ENCODE results near the gene INTS4. TPM values are rescaled to one million over a fixed set of nuclear protein-coding genes. Genes with fewer than 3 reads are reported as not detected.
"Not testable (repeated sequence)": the region's sequence is repeated elsewhere in the genome, so short reads cannot be mapped to it uniquely, and the experiment has no call there.

INTS4 gene
- total RNA-seq, 3 donors from 2014 or later: 43.4 to 49.3 (median 49.3) TPM

DNA sequence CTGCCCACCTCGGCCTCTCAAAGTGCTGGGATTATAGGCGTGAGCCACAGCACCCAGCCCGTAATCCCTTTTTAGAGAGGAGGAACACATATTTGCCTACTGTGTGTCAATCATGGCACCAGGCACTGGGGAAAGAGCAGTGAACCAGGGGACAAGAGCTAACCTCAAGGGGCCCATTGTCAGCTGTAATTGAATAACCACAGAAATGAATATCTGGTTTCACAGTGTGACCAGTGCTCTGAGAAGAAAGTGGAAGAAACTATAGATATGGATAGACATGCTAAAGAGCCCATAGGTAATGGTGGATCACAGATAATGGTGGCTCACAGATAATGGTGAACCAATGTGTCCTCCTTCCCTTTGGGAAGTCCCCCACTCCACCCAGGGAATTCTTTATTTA is 37.2 kb upstream of the INTS4 start:
- Mint-ChIP-seq H3K27me3 (ENCODE audit: low read depth) (no peaks in the 10 kb centered on the region), H3K4me1 (ENCODE audit: low read depth) (no peaks in the 10 kb centered on the region), H3K9me3 (no peaks in the 10 kb centered on the region), H3K4me3 (no peak overlapping the region), H3K36me3 (ENCODE audit: insufficient read depth) (no peaks in the 10 kb centered on the region)
- DNase-seq (no peak), ATAC-seq (no peak)

DNA sequence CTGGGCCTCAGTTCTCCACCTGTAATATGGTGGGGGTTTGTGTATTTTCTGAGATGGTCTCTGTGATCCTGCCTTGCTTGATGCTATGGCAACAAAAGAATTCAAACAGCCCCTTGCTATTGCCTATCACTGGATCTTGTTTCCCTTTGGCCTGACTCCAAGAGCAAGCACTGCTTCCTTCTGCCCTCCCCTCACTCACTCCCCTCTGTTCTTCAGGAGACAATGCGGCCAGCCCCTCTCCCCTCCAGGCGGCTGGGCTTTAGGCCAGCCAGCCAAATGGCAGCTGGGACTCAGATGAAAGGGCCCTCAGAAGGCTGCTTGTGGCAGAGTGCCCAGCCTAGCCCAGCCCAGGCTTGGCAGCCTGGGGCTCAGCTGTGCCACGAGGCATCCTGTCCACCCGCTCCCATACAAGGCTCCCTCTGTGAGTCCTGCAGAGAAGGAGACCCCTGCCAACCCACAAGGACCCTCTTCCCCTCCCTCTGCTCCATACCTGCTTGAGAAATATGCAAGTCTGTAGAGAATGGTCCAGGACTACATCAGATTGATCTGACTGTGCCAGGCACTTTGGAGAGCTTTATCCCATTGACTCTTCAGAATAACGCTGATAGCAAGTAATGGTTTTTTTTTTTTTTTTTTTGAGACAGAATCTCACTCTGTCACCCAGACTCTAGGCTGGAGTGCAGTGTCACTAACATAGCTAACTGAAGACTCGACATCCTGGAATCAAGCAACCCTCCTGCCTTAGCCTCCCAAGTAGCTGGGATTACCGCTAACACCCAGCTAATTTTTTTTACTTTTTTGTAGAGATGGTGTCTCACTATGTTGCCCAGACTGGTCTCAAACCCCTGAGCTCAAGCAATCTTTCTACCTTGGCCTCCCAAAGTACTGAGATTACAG is 36.2 kb upstream of the INTS4 start:
- Mint-ChIP-seq H3K9me3 (no peaks in the 10 kb centered on the region), H3K36me3 (ENCODE audit: insufficient read depth) (no peaks in the 10 kb centered on the region), H3K4me1 (ENCODE audit: low read depth) (no peaks in the 10 kb centered on the region), H3K27me3 (ENCODE audit: low read depth) (no peaks in the 10 kb centered on the region), H3K4me3 (no peak overlapping the region)
- DNase-seq (no peak), ATAC-seq (no peak)

DNA sequence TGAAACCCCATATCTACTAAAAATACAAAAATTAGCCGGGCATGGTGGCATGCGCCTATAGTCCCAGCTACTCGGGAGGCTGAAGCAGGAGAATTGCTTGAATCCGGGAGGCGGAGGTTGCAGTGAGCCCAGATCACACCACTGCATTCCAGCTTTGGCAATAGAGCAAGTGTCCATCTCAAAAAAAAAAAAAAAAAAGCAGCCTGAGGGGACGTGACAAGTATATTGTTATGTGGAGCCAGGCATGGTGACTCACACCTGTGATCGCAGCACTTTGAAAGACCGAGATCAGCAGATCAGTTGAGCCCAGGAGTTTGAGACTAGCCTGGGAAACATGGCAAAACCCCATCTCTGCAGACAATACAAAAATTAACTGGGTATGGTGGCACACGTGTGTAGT is 34.0 kb upstream of the INTS4 start:
- not testable (repeated sequence) for ATAC-seq; H3K36me3 Mint-ChIP-seq (ENCODE audit: insufficient read depth); DNase-seq; H3K4me3 Mint-ChIP-seq; H3K4me1 Mint-ChIP-seq (ENCODE audit: low read depth); H3K27me3 Mint-ChIP-seq (ENCODE audit: low read depth); H3K9me3 Mint-ChIP-seq

DNA sequence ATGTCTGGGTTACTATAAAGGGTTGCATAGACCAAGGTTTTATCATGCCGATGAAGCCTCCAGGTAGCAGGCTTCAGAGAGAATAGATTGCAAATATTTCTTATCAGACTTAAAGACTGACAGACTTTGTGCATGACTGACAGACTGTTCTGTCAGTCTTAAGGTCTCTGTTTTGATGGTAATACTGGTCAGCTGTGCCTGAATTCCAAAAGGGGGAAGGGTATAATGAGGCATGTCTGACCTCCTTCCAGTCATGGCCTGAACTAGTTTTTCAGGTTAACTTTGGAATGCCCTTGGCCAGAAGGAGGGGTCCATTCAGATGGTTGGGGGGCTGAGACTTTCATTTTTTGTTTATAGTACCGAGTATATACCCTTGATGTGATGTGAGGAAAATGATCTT is 33.3 kb upstream of the INTS4 start:
- no peak for ATAC-seq
- H3K4me3 Mint-ChIP-seq: no peak overlapping the region

DNA sequence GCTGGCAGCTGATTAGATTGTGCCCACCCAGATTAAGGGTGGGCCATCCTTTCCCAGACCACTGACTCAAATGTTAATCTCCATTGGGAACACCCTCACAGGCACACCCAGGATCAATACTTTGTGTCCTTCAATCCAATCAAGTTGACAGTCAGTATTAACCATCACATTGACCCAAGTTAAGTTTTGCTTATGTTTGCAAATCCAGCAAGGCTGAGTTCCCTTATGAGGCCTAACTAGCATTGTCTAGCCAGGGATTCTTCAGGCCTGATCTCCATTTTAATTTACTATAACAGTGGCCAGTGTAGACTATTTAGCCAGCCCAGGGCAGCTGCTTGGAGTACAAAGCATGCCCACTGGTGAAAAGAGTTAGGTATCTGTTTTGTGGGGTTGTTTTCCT is 30.9 kb upstream of the INTS4 start:
- H3K9me3 Mint-ChIP-seq: no peaks in the 10 kb centered on the region
- no peak for ATAC-seq
- DNase-seq: no peak
- no peaks in the 10 kb centered on the region for H3K36me3 Mint-ChIP-seq (ENCODE audit: insufficient read depth)
- peaks cover 18% of the 10 kb centered on the region for H3K27me3 Mint-ChIP-seq (ENCODE audit: low read depth)
- H3K4me1 Mint-ChIP-seq (ENCODE audit: low read depth): no peaks in the 10 kb centered on the region
- H3K4me3 Mint-ChIP-seq: no peak overlapping the region

More for the DNA sequence above, 33.3 kb upstream of the INTS4 start:
- peaks cover 7% of the 10 kb centered on the region for H3K27me3 Mint-ChIP-seq (ENCODE audit: low read depth)
- no peaks in the 10 kb centered on the region for H3K4me1 Mint-ChIP-seq (ENCODE audit: low read depth)
- DNase-seq: no peak
- no peaks in the 10 kb centered on the region for H3K9me3 Mint-ChIP-seq
- H3K36me3 Mint-ChIP-seq (ENCODE audit: insufficient read depth): no peaks in the 10 kb centered on the region

DNA sequence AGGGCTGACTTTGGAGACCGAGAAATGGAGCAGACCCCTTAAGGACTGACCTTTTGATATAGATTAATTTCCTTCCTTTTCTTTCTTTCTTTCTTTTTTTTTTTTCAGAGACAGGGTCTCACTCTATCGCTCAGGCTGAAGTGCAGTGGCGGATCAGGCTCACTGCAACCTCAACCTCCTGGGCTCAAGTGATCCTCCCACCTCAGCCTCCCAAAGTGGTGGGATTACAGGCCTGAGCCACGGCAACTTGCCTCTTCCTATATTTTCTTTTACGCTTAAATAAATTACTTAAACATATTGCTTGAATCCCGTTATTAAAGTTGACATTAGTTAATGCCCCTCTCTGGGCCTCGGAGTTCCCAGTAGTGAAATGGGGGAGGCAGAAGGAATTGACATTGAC is 29.0 kb upstream of the INTS4 start:
- no peak overlapping the region for H3K4me3 Mint-ChIP-seq
- ATAC-seq (no peak), DNase-seq (no peak)
- H3K36me3 Mint-ChIP-seq (ENCODE audit: insufficient read depth): no peaks in the 10 kb centered on the region
- peaks cover 18% of the 10 kb centered on the region for H3K27me3 Mint-ChIP-seq (ENCODE audit: low read depth)
- H3K9me3 Mint-ChIP-seq: no peaks in the 10 kb centered on the region
- no peaks in the 10 kb centered on the region for H3K4me1 Mint-ChIP-seq (ENCODE audit: low read depth)

DNA sequence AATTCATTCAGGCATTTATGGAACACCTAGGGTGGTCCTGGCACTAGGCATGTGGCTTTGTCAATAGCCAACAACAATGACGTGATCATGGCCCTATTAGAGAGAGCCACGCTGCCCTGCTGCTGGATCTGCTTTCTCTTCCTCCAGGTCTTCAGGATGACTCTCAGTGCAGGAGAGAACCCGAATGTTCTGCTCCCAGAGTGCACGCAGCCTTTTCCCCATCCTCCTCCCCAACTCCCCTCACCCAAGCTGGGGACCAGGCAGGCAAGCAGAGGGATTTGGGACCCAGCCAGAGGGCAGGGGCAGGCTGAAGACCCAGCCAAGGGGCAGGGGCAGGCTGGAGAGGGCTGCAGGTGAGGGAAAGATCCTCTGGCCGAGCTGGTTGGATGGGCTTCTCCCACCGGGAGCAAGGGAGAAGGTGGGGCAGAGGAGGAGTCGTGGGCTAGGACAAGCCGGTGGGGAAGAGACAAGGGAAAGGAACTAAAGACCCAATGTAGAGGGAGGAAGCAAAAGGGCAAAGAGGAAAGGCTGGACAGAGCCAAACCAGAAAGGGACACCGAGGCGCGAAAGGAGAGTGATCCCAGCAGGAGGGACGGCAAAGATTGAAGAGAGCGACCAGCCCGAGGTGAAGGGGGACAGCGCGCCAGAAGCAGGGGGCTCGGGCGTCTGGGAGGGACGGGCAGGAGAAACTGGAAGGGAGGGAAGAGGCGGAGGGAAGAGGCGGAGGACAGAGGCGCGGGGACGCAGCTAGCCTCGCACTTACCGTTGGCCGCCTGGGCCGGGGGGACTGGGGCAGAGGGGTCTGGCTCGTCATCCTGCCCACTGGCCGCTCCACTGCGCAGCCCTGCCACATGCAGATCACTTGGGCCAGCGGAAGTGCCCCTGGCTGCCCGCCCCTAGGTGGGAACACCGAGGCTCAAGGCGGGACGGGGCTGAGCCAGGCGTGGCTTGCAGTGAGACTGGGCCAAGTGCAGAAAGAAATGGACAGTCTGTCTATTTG is 28.2 kb upstream of the INTS4 start, which contains the start of gene KCTD14:
TSS of gene KCTD14 (minus strand) at position 880 of the 1,000 bp plus-strand sequence. CDS start at position 853, 27 bp downstream.
- ATAC-seq (no peak), DNase-seq (no peak)
- Mint-ChIP-seq H3K9me3 (no peaks in the 10 kb centered on the region), H3K27me3 (ENCODE audit: low read depth) (peaks cover 18% of the 10 kb centered on the region), H3K36me3 (ENCODE audit: insufficient read depth) (no peaks in the 10 kb centered on the region), H3K4me1 (ENCODE audit: low read depth) (no peaks in the 10 kb centered on the region), H3K4me3 (no peak within 1 kb of the TSS)

DNA sequence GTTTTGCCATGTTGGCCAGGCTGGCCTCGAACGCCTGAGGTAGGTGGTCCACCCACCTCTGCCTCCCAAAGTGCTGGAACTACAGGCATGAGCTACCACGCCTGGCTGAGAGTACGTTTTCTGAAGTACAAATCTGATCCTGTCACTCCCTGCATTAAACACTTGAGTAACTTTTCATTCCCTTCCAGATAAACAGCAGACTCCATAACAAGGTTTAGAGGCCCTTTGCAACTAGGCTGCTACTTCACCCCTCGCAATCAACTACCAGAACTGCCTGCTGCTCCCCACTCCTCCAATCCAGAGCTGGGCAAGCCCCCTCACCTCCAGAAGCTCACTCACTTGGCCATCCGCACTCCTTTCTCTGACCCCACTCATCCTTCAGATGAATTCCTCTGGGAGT is 27.1 kb upstream of the INTS4 start:
- ATAC-seq: no peak
- Mint-ChIP-seq H3K36me3 (ENCODE audit: insufficient read depth) (no peaks in the 10 kb centered on the region), H3K27me3 (ENCODE audit: low read depth) (peaks cover 18% of the 10 kb centered on the region), H3K4me1 (ENCODE audit: low read depth) (no peaks in the 10 kb centered on the region), H3K4me3 (no peak overlapping the region), H3K9me3 (no peaks in the 10 kb centered on the region)
- no peak for DNase-seq

DNA sequence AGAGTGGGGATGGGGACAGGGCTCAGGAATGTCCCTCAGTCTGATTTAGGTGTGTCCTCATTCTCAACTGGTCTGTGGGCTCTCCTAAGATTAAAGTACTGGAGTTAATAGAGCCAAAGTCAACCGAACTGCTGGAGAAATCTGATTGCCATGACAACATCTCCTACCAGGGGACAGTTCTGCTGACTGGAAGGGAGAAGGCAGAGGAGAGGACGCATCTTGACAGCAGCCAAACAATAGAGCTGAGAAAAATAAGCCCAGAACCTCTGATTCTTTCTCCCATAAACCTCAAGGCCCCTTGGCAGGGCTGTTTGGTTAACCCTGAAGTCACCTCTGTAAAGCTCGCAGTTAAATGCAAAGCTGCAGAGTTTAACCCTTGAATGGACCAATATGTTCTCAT is 25.8 kb upstream of the INTS4 start:
- no peaks in the 10 kb centered on the region for H3K9me3 Mint-ChIP-seq
- H3K27me3 Mint-ChIP-seq (ENCODE audit: low read depth): peaks cover 18% of the 10 kb centered on the region
- DNase-seq (no peak), ATAC-seq (no peak)
- no peaks in the 10 kb centered on the region for H3K36me3 Mint-ChIP-seq (ENCODE audit: insufficient read depth)
- H3K4me3 Mint-ChIP-seq: no peak overlapping the region
- H3K4me1 Mint-ChIP-seq (ENCODE audit: low read depth): no peaks in the 10 kb centered on the region

DNA sequence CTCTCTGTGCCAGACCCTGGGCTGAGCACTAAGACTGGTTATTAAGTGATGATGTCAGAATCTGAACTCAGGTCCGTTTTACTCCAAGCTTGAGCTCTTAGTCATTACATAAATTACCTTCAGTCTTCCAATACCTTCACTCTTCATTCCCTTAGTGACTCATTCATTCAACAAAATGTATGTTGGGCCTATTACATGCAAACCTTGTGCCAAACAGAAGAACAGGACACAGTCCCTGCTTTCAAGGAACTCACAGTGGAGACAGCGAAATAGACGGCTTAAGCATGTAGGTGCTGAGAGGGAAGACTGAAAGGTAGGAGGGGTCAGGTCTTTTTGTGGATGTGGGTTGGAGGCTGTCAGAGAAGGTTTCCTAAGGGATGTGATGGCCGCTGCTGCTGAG is 25.3 kb upstream of the INTS4 start:
- Mint-ChIP-seq H3K27me3 (ENCODE audit: low read depth) (peaks cover 18% of the 10 kb centered on the region), H3K9me3 (no peaks in the 10 kb centered on the region), H3K4me1 (ENCODE audit: low read depth) (no peaks in the 10 kb centered on the region), H3K4me3 (no peak overlapping the region), H3K36me3 (ENCODE audit: insufficient read depth) (no peaks in the 10 kb centered on the region)
- no peak for ATAC-seq
- no peak for DNase-seq

DNA sequence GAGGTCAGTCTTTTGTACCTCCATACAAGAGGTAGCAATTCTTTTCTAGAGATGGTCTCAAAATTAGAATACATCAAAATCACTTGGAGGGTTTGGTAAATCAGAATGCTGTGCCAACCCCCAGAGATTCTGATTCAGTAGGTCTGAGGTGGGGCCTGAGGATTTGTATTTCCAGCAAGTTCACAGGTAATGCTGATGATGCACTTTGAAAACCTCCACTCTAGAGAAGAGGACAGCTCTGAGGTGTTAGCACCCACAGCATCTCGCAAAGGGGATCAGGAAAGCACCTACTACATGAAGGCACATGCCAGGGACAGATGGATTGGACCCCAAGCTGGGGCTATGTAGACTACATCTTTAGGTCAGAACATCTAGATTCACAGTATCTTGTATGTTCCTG is 21.4 kb upstream of the INTS4 start:
- Mint-ChIP-seq H3K4me3 (no peak overlapping the region), H3K27me3 (ENCODE audit: low read depth) (no peaks in the 10 kb centered on the region), H3K36me3 (ENCODE audit: insufficient read depth) (no peaks in the 10 kb centered on the region), H3K4me1 (ENCODE audit: low read depth) (no peaks in the 10 kb centered on the region), H3K9me3 (no peaks in the 10 kb centered on the region)
- DNase-seq (no peak), ATAC-seq (no peak)

DNA sequence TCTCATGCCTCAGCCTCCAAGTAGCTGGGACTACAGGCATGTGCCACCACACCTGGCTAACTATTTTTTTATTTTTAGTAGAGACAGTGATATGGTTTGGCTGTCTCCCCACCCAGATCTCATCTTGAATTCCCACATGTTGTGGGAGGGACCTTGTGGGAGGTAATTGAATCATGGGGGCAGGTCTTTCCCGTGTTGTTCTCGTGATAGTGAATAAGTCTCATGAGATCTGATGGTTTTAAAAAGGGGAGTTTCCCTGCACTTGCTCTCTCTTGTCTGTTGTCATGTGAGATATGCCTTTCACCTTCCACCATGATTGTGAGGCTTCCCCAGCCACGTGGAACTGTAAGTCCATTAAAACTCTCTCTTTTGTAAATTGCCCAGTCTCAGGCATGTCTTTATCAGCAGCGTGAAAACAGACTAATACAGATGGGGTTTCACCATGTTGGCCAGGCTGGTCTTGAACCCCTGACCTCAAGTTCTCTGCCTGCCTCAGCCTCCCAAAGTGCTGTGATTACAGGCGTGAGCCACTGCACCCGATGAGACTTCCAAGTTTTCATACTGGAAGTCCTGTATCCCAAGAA is 20.6 kb upstream of the INTS4 start:
- not testable (repeated sequence) for H3K36me3 Mint-ChIP-seq (ENCODE audit: insufficient read depth)

DNA sequence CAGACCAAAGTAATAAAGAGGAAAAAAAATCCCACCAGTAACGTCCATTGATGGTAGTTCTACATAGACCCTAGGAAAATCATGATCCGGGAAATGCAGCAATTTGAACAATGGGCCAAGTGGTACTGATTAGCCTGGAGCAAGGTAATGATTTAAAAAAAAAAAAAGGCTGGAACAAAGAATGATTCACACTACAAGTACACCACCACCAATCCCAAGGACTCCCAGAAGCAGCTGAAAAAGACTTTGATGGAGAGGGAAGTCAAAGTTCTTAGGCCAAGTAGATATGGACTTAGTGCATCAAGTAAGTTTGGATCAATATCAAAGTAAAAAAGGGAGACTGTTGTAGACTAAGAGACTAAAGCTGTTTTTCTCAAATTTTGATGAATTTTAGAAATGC is 16.8 kb upstream of the INTS4 start:
- Mint-ChIP-seq H3K36me3 (ENCODE audit: insufficient read depth) (no peaks in the 10 kb centered on the region), H3K9me3 (no peaks in the 10 kb centered on the region), H3K4me1 (ENCODE audit: low read depth) (no peaks in the 10 kb centered on the region), H3K27me3 (ENCODE audit: low read depth) (no peaks in the 10 kb centered on the region), H3K4me3 (no peak overlapping the region)
- no peak for ATAC-seq
- DNase-seq: no peak

More for the DNA sequence above, 20.6 kb upstream of the INTS4 start:
- ATAC-seq; H3K27me3 Mint-ChIP-seq (ENCODE audit: low read depth); DNase-seq; H3K4me1 Mint-ChIP-seq (ENCODE audit: low read depth); H3K4me3 Mint-ChIP-seq; H3K9me3 Mint-ChIP-seq: not testable (repeated sequence)

DNA sequence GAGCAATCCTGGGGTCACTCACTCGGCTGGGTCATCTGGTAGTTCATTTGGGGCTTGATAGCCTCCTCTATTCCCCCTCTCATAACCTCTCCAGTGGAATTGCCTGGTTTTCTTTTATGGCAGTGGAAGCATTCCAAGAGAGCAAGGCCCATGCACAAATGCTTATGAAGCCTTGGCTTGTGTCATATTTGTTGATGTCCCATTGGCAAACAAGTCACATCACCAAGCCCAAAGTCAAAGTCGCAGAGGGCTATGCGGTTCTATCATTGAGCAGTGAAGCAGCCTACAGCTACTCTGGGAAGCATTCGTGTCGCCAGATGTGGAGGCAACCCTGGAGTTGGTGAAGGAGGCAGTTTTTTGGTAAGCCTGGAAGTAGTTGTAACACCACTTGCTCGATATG is 16.3 kb upstream of the INTS4 start:
- H3K4me1 Mint-ChIP-seq (ENCODE audit: low read depth): no peaks in the 10 kb centered on the region
- no peak overlapping the region for H3K4me3 Mint-ChIP-seq
- DNase-seq (no peak), ATAC-seq (no peak)
- H3K9me3 Mint-ChIP-seq: no peaks in the 10 kb centered on the region
- H3K36me3 Mint-ChIP-seq (ENCODE audit: insufficient read depth): no peaks in the 10 kb centered on the region
- H3K27me3 Mint-ChIP-seq (ENCODE audit: low read depth): no peaks in the 10 kb centered on the region
